H1 (cell line): Measurements from ENCODE around the gene MFNG. TPM values are rescaled to one million over a fixed set of nuclear protein-coding genes. Genes with fewer than 3 reads are reported as not detected.

Experiments
- CTCF ChIA-PET: fragments of 300-600 bp; sonication (Branson Sonifier 250); formaldehyde crosslinking; loops from one replicate; lab custom pipeline; 2021; ENCODE audit not compliant: partially characterized antibody; lab: Charles Lee
- POLR2A ChIA-PET: fragments of 300-600 bp; sonication (Branson Sonifier 250); formaldehyde crosslinking; loops from one replicate; lab custom pipeline; 2021; ENCODE audit warnings: inconsistent platforms; ENCODE audit not compliant: partially characterized antibody; lab: Charles Lee
- DNase-seq, 2 experiments: peaks; one replicate each; pipeline versions ENCODE4 v3.0.0 to v3.0.0-alpha.2; 2010 to 2022; ENCODE audit warnings: low spot score in 2 of 2, low read depth in 1 of 2, mixed read lengths in 1 of 2
- FAIRE-seq: peaks from 2 replicates; lab custom pipeline; 2011; peaks lifted over from hg19 to GRCh38; lab: Jason Lieb, UNC
- H2AFZ ChIP-seq: 2 replicates; pipeline ENCODE4 v1.8.1; 2012; ENCODE audit warnings: low read length, inconsistent platforms
- H2AK5ac ChIP-seq: 2 replicates; pipeline ENCODE4 v1.6.1; 2013; ENCODE audit warnings: low read depth, low read length
- H2BK120ac ChIP-seq: replicated peaks from 2 replicates; pipeline ENCODE3; 2013; ENCODE audit warnings: low read depth, low read length, inconsistent platforms
- H2BK12ac ChIP-seq: 2 replicates; pipeline ENCODE4 v1.6.1; 2013; ENCODE audit warnings: low read depth, low read length
- H2BK15ac ChIP-seq: 2 replicates; pipeline ENCODE4 v1.6.1; 2013; ENCODE audit warnings: low read length
- H2BK20ac ChIP-seq: 2 replicates; pipeline ENCODE4 v1.6.1; 2013; ENCODE audit warnings: low read length
- H2BK5ac ChIP-seq: 2 replicates; pipeline ENCODE4 v1.6.1; 2013; ENCODE audit warnings: low read depth, low read length
- H3K14ac ChIP-seq: 2 replicates; pipeline ENCODE4 v1.6.1; 2013; ENCODE audit warnings: inconsistent platforms; ENCODE audit not compliant: insufficient read length
- H3K18ac ChIP-seq: 2 replicates; pipeline ENCODE4 v1.6.1; 2013; ENCODE audit warnings: low read length; ENCODE audit errors: extremely low read depth
- H3K23ac ChIP-seq: 2 replicates; pipeline ENCODE4 v1.6.1; 2013; ENCODE audit warnings: inconsistent platforms; ENCODE audit not compliant: insufficient read length
- H3K23me2 ChIP-seq: 2 replicates; pipeline ENCODE4 v1.6.1; 2013; ENCODE audit warnings: low read depth, low read length
- H3K27ac ChIP-seq: 2 replicates; pipeline ENCODE4 v1.6.1; 2011; ENCODE audit warnings: low read depth, low read length, inconsistent platforms
- H3K27me3 ChIP-seq, 4 experiments: replicated peaks in 1 of 4; 1 replicate in 1 of 4; 2 replicates in 3 of 4; pipeline versions ENCODE4 v1.6.1 to v1.8.1; 2011 to 2013; ENCODE audit warnings: low read length in 3 of 4, mild to moderate bottlenecking in 3 of 4, inconsistent platforms in 2 of 4, mixed read lengths in 2 of 4, moderate library complexity in 1 of 4; ENCODE audit not compliant: control insufficient read depth in 3 of 4, insufficient read depth in 3 of 4; ENCODE audit errors: extremely low read depth in 1 of 4
- H3K36me3 ChIP-seq, 4 experiments: 2 replicates each; pipeline versions ENCODE4 v1.6.1 to v1.8.1; 2011 to 2013; ENCODE audit warnings: mild to moderate bottlenecking in 4 of 4, low read length in 3 of 4, moderate library complexity in 2 of 4, control low read depth in 1 of 4, inconsistent platforms in 1 of 4; ENCODE audit not compliant: insufficient read depth in 4 of 4, control insufficient read depth in 2 of 4
- H3K4ac ChIP-seq: replicated peaks from 2 replicates; pipeline ENCODE3; 2013; ENCODE audit warnings: low read length, low read depth, mixed read lengths, inconsistent platforms; ENCODE audit not compliant: insufficient read length
- H3K4me1 ChIP-seq, 4 experiments: replicated peaks in 1 of 4; 1 replicate in 1 of 4; 2 replicates in 3 of 4; pipeline versions ENCODE4 v1.6.1 to v1.8.1; 2011 to 2013; ENCODE audit warnings: low read length in 3 of 4, inconsistent platforms in 2 of 4, mixed read lengths in 1 of 4; ENCODE audit not compliant: insufficient read depth in 4 of 4, control insufficient read depth in 3 of 4
- H3K4me2 ChIP-seq, 2 experiments: 2 replicates each; pipeline versions ENCODE4 v1.6.1 to v1.8.1; 2011 to 2013; ENCODE audit warnings: low read depth in 2 of 2, low read length in 2 of 2, control low read depth in 1 of 2, inconsistent platforms in 1 of 2, mild to moderate bottlenecking in 1 of 2; ENCODE audit not compliant: insufficient read depth in 1 of 2
- H3K4me3 ChIP-seq, 4 experiments: fragments of 200-600, 300-600 bp in 1 of 4; sonication (generic), shearing (Covaris generic), sonication (Bioruptor Twin) in 1 of 4; 2 replicates each; pipeline versions ENCODE4 v1.5.1 to v1.8.1; 2011 to 2016; ENCODE audit warnings: low read length in 4 of 4, low read depth in 3 of 4, control low read depth in 2 of 4, inconsistent platforms in 2 of 4, mild to moderate bottlenecking in 2 of 4, mixed read lengths in 1 of 4, moderate library complexity in 1 of 4; ENCODE audit not compliant: insufficient read depth in 2 of 4; ENCODE audit errors: extremely low read depth in 1 of 4
- H3K56ac ChIP-seq: replicated peaks from 2 replicates; pipeline ENCODE3; 2013; ENCODE audit warnings: low read depth, mild to moderate bottlenecking, mixed read lengths, low read length, inconsistent platforms; ENCODE audit not compliant: insufficient read length
- H3K79me1 ChIP-seq: 2 replicates; pipeline ENCODE4 v1.6.1; 2013; ENCODE audit warnings: low read depth, low read length, control low read depth
- H3K79me2 ChIP-seq, 2 experiments: 2 replicates each; pipeline versions ENCODE4 v1.6.1 to v1.8.1; 2012 to 2013; ENCODE audit warnings: low read length in 2 of 2, mild to moderate bottlenecking in 2 of 2, inconsistent platforms in 1 of 2; ENCODE audit not compliant: insufficient read depth in 2 of 2, control insufficient read depth in 1 of 2
- H3K9ac ChIP-seq, 4 experiments: replicated peaks in 1 of 4; 1 replicate in 1 of 4; 2 replicates in 3 of 4; pipeline versions ENCODE4 v1.6.1 to v1.8.1; 2011 to 2013; ENCODE audit warnings: low read depth in 3 of 4, low read length in 3 of 4, control low read depth in 2 of 4, mild to moderate bottlenecking in 2 of 4, moderate library complexity in 2 of 4, inconsistent platforms in 1 of 4; ENCODE audit errors: extremely low read depth in 1 of 4
- H3K9me3 ChIP-seq, 2 experiments: 2 replicates each; pipeline versions ENCODE4 v1.6.1 to v1.8.1; 2012 to 2013; ENCODE audit warnings: mild to moderate bottlenecking in 2 of 2, moderate library complexity in 2 of 2, control low read depth in 1 of 2, inconsistent platforms in 1 of 2, low read depth in 1 of 2, low read length in 1 of 2, mixed read lengths in 1 of 2; ENCODE audit not compliant: insufficient read depth in 2 of 2
- H4K20me1 ChIP-seq, 2 experiments: replicated peaks in 1 of 2; 2 replicates each; pipeline versions ENCODE3 to v1.8.1; 2011 to 2013; ENCODE audit warnings: inconsistent platforms in 2 of 2, low read length in 2 of 2, mild to moderate bottlenecking in 1 of 2; ENCODE audit not compliant: insufficient read depth in 2 of 2, control insufficient read depth in 1 of 2
- H4K5ac ChIP-seq: 2 replicates; pipeline ENCODE4 v1.6.1; 2013; ENCODE audit warnings: low read length, low read depth, mixed read lengths, inconsistent platforms; ENCODE audit not compliant: insufficient read length
- H4K8ac ChIP-seq: 2 replicates; pipeline ENCODE4 v1.8.0; 2013; ENCODE audit warnings: mild to moderate bottlenecking, moderate library complexity, low read length, inconsistent platforms; ENCODE audit not compliant: insufficient read depth; ENCODE audit errors: extremely low read depth
- H4K91ac ChIP-seq: replicated peaks from 2 replicates; pipeline ENCODE3; 2013; ENCODE audit warnings: low read length, mixed read lengths, inconsistent platforms; ENCODE audit not compliant: insufficient read length
- SIN3A ChIP-seq, 2 experiments: IDR thresholded peaks in 1 of 2; conservative IDR thresholded peaks in 1 of 2; 2 replicates each; pipeline ENCODE4 v1.6.1; 2011 to 2012; ENCODE audit warnings: low read length in 2 of 2, improper control_type of control experiment in 1 of 2, low read depth in 1 of 2, mild to moderate bottlenecking in 1 of 2
- TBP ChIP-seq: IDR thresholded peaks from 2 replicates; pipeline ENCODE4 v1.6.1; 2011; ENCODE audit warnings: low read depth, low read length, improper control_type of control experiment
- WGBS, 2 experiments: shearing (Covaris generic) in 1 of 2; methylation state at CpG; one replicate each; pipeline versions ENCODE4 v1.1.6 to v1.1.7; 2013 to 2015; ENCODE audit warnings: low lambda C conversion rate in 2 of 2, mixed read lengths in 2 of 2, inconsistent platforms in 1 of 2, low coverage in 1 of 2, missing lambda C conversion rate in 1 of 2; ENCODE audit not compliant: insufficient replicate concordance in 2 of 2, insufficient coverage in 1 of 2, insufficient read length in 1 of 2; ENCODE audit errors: extremely low coverage in 1 of 2, missing lambda C conversion rate in 1 of 2; 5-methylcytosine and 5-hydroxymethylcytosine counted together
- polyA plus RNA-seq, 7 experiments: library from polyadenylated mRNA; depleted of rRNA in 3 of 7; stranded (reverse) in 5 of 7; unstranded in 2 of 7; fragments of >200 nt in 5 of 7; fragments of 200-250 nt in 2 of 7; gene quantifications; 1 replicate in 5 of 7; 2 replicates in 1 of 7; 4 replicates in 1 of 7; pipeline versions ENCODE4 v1.2.1 to v1.2.3, GENCODE V29; 2011 to 2013; ENCODE audit warnings: missing spikeins in 2 of 7, mixed read lengths in 2 of 7
- total RNA-seq: library from RNA; stranded (reverse); fragmentation: NEBNext Ultra II Directional; extraction: Animal tissue kit (Norgen Biotek cat#: 25700); gene quantifications from 2 replicates; pipeline ENCODE4 v1.2.1, GENCODE V29; 2021

The MFNG gene
- total and polyA plus RNA-seq, 2 of the 8 experiments (the other 6 are each of a cell fraction or from before 2014, with no cell fraction given): 1.7 to 5.5 TPM

DNA sequence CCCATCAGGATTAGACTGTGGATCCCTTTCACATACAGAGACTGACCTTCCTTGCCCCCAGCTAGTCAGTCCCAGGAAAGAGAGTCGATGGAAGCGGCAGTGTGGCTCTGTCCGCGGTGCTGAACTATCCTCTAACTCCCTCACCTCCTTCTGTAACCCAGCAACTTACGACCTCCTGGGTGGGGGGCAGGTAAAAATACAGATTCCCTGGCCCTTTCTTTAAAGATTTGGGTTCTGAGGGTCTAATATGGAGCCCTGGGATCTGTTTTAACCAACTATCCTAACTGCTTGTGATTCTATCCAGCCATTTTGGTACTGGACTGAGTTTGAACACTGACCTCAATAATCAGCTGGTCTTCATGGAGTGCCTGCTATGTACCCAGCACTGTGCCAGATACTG, 23.2 kb downstream of the MFNG start:
- Histone ChIP-seq H3K23me2 (no peaks in the 10 kb centered on the region; the same call in 1 of the 2 replicates), H3K4me3 (no peak overlapping the region), H3K36me3 (no peaks in the 10 kb centered on the region), H4K20me1 (peaks cover 0 to 2% of the 10 kb centered on the region in 2 experiments), H3K56ac (no peak overlapping the region), H4K5ac (no peak overlapping the region)
- peak; percentile 26 to 70; a peak in 1 of 4 replicates for TF ChIP-seq SIN3A (conservative IDR thresholded peaks at IDR 0.05 in 1 of 2, IDR thresholded peaks at IDR 0.05 in 1 of 2; ENCODE audit: low read depth in 1 of 2, low read length in 2 of 2)
- TF ChIP-seq TBP: no peak
- TF ChIP-seq, all 59 proteins: peak for 1
- H3K23ac ChIP-seq: no peak overlapping the region
- FAIRE-seq: peak; percentile 52
- peak in 1 of 2 experiments; percentile 81 for DNase-seq
- no peaks in the 10 kb centered on the region for H3K27me3 ChIP-seq
- H2BK5ac ChIP-seq: no peak overlapping the region
- no peak overlapping the region for H3K18ac ChIP-seq
- POLR2A ChIA-PET: interaction anchor here (1.9 kb wide), 1 partner anchor 9 kb away, joined by 4 read pairs; no protein-coding TSS in a partner anchor
- no peak overlapping the region for H2BK20ac ChIP-seq
- H2BK15ac ChIP-seq: no peak overlapping the region
- H3K79me2 ChIP-seq: no peaks in the 10 kb centered on the region; a peak in 1 of 4 replicates
- no peak overlapping the region for H3K27ac ChIP-seq
- no peak overlapping the region for H4K8ac ChIP-seq
- 30% methylated on average over 5 of the region's 5 CpGs; no CpG with 5 or more reads in 1 of the 2 experiments for WGBS, 2 experiments
- no peak overlapping the region for H2BK12ac ChIP-seq
- no peak overlapping the region for H2AK5ac ChIP-seq
- no peak overlapping the region for H3K4me2 ChIP-seq
- no peak overlapping the region for H3K4ac ChIP-seq
- H4K91ac ChIP-seq: no peak overlapping the region
- no peak overlapping the region for H3K14ac ChIP-seq
- CTCF ChIA-PET: interaction anchor here (0.6 to 2.2 kb wide), 13 partner anchors 10 to 204 kb away, joined by 3 to 24 read pairs (median 3); partner anchors contain the start of gene ELFN2
- no peak overlapping the region for H3K9ac ChIP-seq
- H2AFZ ChIP-seq: no peak overlapping the region
- no peak overlapping the region for H2BK120ac ChIP-seq
- H3K4me1 ChIP-seq: no peaks in the 10 kb centered on the region; a peak in 2 of 7 replicates
- no peaks in the 10 kb centered on the region for H3K79me1 ChIP-seq
- H3K9me3 ChIP-seq: no peaks in the 10 kb centered on the region
